Neural cell (in vitro differentiated cells): ENCODE results near the gene NME4.

ENCODE experiments used
- POLR2AphosphoS5 ChIP-seq: IDR thresholded peaks from 2 replicates; pipeline ENCODE4 v1.6.1; 2012
- RAD21 ChIP-seq: fragments of 450-650 bp; conservative IDR thresholded peaks from 2 replicates; pipeline ENCODE4 v1.6.1; 2014; ENCODE audit warnings: antibody characterized with exemption, mild to moderate bottlenecking, moderate library complexity
- TF ChIP-seq, protein P1 (sequence below): fragments of 450-650 bp; IDR thresholded peaks from 2 replicates; pipeline ENCODE4 v1.5.1; 2014; ENCODE audit warnings: antibody characterized with exemption, mild to moderate bottlenecking, moderate library complexity; ENCODE audit not compliant: poor library complexity, severe bottlenecking
- TF ChIP-seq, protein P2 (sequence below): IDR thresholded peaks from 2 replicates; pipeline ENCODE4 v1.6.1; 2012; ENCODE audit warnings: borderline replicate concordance

DNA sequence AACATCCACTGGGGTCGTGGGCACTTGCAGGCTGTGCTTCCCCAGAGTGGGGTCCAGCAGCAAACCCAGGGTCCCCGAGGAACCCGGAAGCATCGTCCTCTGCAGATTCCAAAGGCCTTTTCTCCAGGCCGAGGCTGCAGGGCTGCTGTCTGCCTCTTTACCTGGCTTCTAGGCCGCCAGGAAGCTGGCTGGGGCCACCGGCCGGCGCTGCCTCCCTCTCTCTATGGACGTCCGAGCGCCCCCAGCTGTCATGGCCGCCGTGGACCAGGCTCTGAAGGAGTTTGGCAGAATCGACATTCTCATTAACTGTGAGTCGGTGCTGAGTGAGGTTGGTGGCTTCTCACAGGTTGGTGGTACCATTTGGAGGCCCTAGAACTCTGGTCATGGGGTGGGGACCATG lies 10.3 kb downstream of the NME4 start:
- TF ChIP-seq RAD21 (no peak), POLR2AphosphoS5 (no peak)
- TF ChIP-seq, protein P1, sequence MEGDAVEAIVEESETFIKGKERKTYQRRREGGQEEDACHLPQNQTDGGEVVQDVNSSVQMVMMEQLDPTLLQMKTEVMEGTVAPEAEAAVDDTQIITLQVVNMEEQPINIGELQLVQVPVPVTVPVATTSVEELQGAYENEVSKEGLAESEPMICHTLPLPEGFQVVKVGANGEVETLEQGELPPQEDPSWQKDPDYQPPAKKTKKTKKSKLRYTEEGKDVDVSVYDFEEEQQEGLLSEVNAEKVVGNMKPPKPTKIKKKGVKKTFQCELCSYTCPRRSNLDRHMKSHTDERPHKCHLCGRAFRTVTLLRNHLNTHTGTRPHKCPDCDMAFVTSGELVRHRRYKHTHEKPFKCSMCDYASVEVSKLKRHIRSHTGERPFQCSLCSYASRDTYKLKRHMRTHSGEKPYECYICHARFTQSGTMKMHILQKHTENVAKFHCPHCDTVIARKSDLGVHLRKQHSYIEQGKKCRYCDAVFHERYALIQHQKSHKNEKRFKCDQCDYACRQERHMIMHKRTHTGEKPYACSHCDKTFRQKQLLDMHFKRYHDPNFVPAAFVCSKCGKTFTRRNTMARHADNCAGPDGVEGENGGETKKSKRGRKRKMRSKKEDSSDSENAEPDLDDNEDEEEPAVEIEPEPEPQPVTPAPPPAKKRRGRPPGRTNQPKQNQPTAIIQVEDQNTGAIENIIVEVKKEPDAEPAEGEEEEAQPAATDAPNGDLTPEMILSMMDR = no peak
- TF ChIP-seq, protein P2, sequence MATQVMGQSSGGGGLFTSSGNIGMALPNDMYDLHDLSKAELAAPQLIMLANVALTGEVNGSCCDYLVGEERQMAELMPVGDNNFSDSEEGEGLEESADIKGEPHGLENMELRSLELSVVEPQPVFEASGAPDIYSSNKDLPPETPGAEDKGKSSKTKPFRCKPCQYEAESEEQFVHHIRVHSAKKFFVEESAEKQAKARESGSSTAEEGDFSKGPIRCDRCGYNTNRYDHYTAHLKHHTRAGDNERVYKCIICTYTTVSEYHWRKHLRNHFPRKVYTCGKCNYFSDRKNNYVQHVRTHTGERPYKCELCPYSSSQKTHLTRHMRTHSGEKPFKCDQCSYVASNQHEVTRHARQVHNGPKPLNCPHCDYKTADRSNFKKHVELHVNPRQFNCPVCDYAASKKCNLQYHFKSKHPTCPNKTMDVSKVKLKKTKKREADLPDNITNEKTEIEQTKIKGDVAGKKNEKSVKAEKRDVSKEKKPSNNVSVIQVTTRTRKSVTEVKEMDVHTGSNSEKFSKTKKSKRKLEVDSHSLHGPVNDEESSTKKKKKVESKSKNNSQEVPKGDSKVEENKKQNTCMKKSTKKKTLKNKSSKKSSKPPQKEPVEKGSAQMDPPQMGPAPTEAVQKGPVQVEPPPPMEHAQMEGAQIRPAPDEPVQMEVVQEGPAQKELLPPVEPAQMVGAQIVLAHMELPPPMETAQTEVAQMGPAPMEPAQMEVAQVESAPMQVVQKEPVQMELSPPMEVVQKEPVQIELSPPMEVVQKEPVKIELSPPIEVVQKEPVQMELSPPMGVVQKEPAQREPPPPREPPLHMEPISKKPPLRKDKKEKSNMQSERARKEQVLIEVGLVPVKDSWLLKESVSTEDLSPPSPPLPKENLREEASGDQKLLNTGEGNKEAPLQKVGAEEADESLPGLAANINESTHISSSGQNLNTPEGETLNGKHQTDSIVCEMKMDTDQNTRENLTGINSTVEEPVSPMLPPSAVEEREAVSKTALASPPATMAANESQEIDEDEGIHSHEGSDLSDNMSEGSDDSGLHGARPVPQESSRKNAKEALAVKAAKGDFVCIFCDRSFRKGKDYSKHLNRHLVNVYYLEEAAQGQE = no peak
